ENCODE data around the gene ZNF232. TPM values are rescaled to one million over a fixed set of nuclear protein-coding genes. Genes with fewer than 3 reads are reported as not detected.
A peak's percentile ranks its signal among the peaks of the same experiment; 100 is the strongest.
"Not testable (repeated sequence)": the region's sequence is repeated elsewhere in the genome, so short reads cannot be mapped to it uniquely, and the experiment has no call there.

Gene ZNF232
- total RNA-seq, 1 donor from 2014 or later, result 27.2 TPM

GRCh38 chr17:5131146-5131715, 19.6 kb upstream of the ZNF232 start:
- no peak overlapping the region for H3K4me3 Mint-ChIP-seq
- no peak overlapping the region for H3K27ac Mint-ChIP-seq
- peaks cover 18% of the 10 kb centered on the region for H3K27me3 Mint-ChIP-seq (ENCODE audit: low read depth)
- H3K9me3 Mint-ChIP-seq, result no peaks in the 10 kb centered on the region
- no peak for TF ChIP-seq CTCF (IDR thresholded peaks at IDR 0.05; ENCODE audit: unreplicated experiment)
- peak in 1 of 2 experiments; percentile 26 for DNase-seq (ENCODE audit: low spot score in 2 of 2, unreplicated experiment in 2 of 2)
- H3K36me3 Mint-ChIP-seq, result no peaks in the 10 kb centered on the region
- H3K4me1 Mint-ChIP-seq, result no peaks in the 10 kb centered on the region

- not testable (repeated sequence) for H3K4me1 Mint-ChIP-seq, H3K36me3 Mint-ChIP-seq, H3K27ac Mint-ChIP-seq, H3K4me3 Mint-ChIP-seq, H3K9me3 Mint-ChIP-seq
- peak in 1 of 2 experiments; percentile 19 for DNase-seq (ENCODE audit: low spot score in 2 of 2, unreplicated experiment in 2 of 2)
- peaks cover 23% of the 10 kb centered on the region for H3K27me3 Mint-ChIP-seq (ENCODE audit: low read depth)
These were observed 19.0 kb upstream of the ZNF232 start for GRCh38 chr17:5130687-5131086.

GRCh38 chr17:5130261-5130660, 18.6 kb upstream of the ZNF232 start:
- peak in 1 of 2 experiments; percentile 24 for DNase-seq (ENCODE audit: low spot score in 2 of 2, unreplicated experiment in 2 of 2)
- not testable (repeated sequence) for H3K4me3 Mint-ChIP-seq, H3K36me3 Mint-ChIP-seq, H3K4me1 Mint-ChIP-seq, H3K27ac Mint-ChIP-seq, H3K9me3 Mint-ChIP-seq
- peaks cover 25% of the 10 kb centered on the region for H3K27me3 Mint-ChIP-seq (ENCODE audit: low read depth)

- not testable (repeated sequence) for H3K36me3 Mint-ChIP-seq; H3K4me3 Mint-ChIP-seq; DNase-seq (ENCODE audit: low spot score in 2 of 2, unreplicated experiment in 2 of 2); H3K4me1 Mint-ChIP-seq; H3K9me3 Mint-ChIP-seq; H3K27ac Mint-ChIP-seq
- peaks cover 28% of the 10 kb centered on the region for H3K27me3 Mint-ChIP-seq (ENCODE audit: low read depth)
These were observed 18.1 kb upstream of the ZNF232 start for GRCh38 chr17:5129770-5130169.

- Mint-ChIP-seq H3K27me3 (ENCODE audit: low read depth) (peaks cover 30% of the 10 kb centered on the region), H3K27ac (no peak overlapping the region), H3K9me3 (no peaks in the 10 kb centered on the region), H3K4me3 (no peak overlapping the region), H3K36me3 (no peaks in the 10 kb centered on the region), H3K4me1 (no peaks in the 10 kb centered on the region)
- no peak for TF ChIP-seq CTCF (IDR thresholded peaks at IDR 0.05; ENCODE audit: unreplicated experiment)
- DNase-seq (ENCODE audit: low spot score in 2 of 2, unreplicated experiment in 2 of 2), result peak in 1 of 2 experiments; percentile 13
These were observed 17.3 kb upstream of the ZNF232 start for GRCh38 chr17:5128905-5129535.

- DNase-seq (ENCODE audit: low spot score in 2 of 2, unreplicated experiment in 2 of 2), result peak in 1 of 2 experiments; percentile 16
- H3K27me3 Mint-ChIP-seq (ENCODE audit: low read depth), result peaks cover 35% of the 10 kb centered on the region
- H3K27ac Mint-ChIP-seq, H3K4me3 Mint-ChIP-seq, H3K9me3 Mint-ChIP-seq, H3K36me3 Mint-ChIP-seq, H3K4me1 Mint-ChIP-seq: not testable (repeated sequence)
These were observed 16.7 kb upstream of the ZNF232 start for GRCh38 chr17:5128387-5128786.

GRCh38 chr17:5127910-5128309, 16.2 kb upstream of the ZNF232 start:
- H3K36me3 Mint-ChIP-seq, result no peaks in the 10 kb centered on the region
- peaks cover 35% of the 10 kb centered on the region for H3K27me3 Mint-ChIP-seq (ENCODE audit: low read depth)
- no peak for TF ChIP-seq CTCF (IDR thresholded peaks at IDR 0.05; ENCODE audit: unreplicated experiment)
- peak in 1 of 2 experiments; percentile 21 for DNase-seq (ENCODE audit: low spot score in 2 of 2, unreplicated experiment in 2 of 2)
- no peaks in the 10 kb centered on the region for H3K4me1 Mint-ChIP-seq
- no peak overlapping the region for H3K4me3 Mint-ChIP-seq
- no peak overlapping the region for H3K27ac Mint-ChIP-seq
- no peaks in the 10 kb centered on the region for H3K9me3 Mint-ChIP-seq
